ENCODE results near the gene C8B.

The C8B gene

GRCh38 chr1:56957931-56958330 is 7.9 kb downstream of the C8B start:
- Histone ChIP-seq H3K4me3 (replicated peaks; ENCODE audit: insufficient read depth, low read length) (no peak overlapping the region), H3K27ac (replicated peaks) (no peak overlapping the region), H3K27me3 (ENCODE audit: insufficient read depth, poor library complexity, severe bottlenecking) (no peaks in the 10 kb centered on the region)
- no peak for DNase-seq (ENCODE audit: low read depth in 1 of 2, low spot score in 1 of 2)
- TF ChIP-seq REST (IDR thresholded peaks at IDR 0.05; ENCODE audit: insufficient replicate concordance, low read depth) (no peak), CTCF (IDR thresholded peaks at IDR 0.05; ENCODE audit: insufficient read depth, low read length) (no peak), GABPA (IDR thresholded peaks at IDR 0.05; ENCODE audit: low read depth) (no peak), POLR2AphosphoS5 (IDR thresholded peaks at IDR 0.05; ENCODE audit: low read depth) (no peak), SPI1 (IDR thresholded peaks at IDR 0.05; ENCODE audit: borderline replicate concordance, low read depth) (no peak)

GRCh38 chr1:56954664-56955063 is 11.2 kb downstream of the C8B start:
- TF ChIP-seq REST (IDR thresholded peaks at IDR 0.05; ENCODE audit: insufficient replicate concordance, low read depth) (no peak), GABPA (IDR thresholded peaks at IDR 0.05; ENCODE audit: low read depth) (no peak), POLR2AphosphoS5 (IDR thresholded peaks at IDR 0.05; ENCODE audit: low read depth) (no peak), CTCF (IDR thresholded peaks at IDR 0.05; ENCODE audit: insufficient read depth, low read length) (no peak), SPI1 (IDR thresholded peaks at IDR 0.05; ENCODE audit: borderline replicate concordance, low read depth) (no peak)
- Histone ChIP-seq H3K27me3 (ENCODE audit: insufficient read depth, poor library complexity, severe bottlenecking) (no peaks in the 10 kb centered on the region), H3K4me3 (replicated peaks; ENCODE audit: insufficient read depth, low read length) (no peak overlapping the region)

GRCh38 chr1:56953386-56953785 is 12.4 kb downstream of the C8B start:
- no peak for DNase-seq (ENCODE audit: low read depth in 1 of 2, low spot score in 1 of 2)
- Histone ChIP-seq H3K27me3 (ENCODE audit: insufficient read depth, poor library complexity, severe bottlenecking) (no peaks in the 10 kb centered on the region), H3K4me3 (replicated peaks; ENCODE audit: insufficient read depth, low read length) (no peak overlapping the region), H3K27ac (replicated peaks) (no peak overlapping the region)
- TF ChIP-seq REST (IDR thresholded peaks at IDR 0.05; ENCODE audit: insufficient replicate concordance, low read depth): no peak
- TF ChIP-seq CTCF (IDR thresholded peaks at IDR 0.05; ENCODE audit: insufficient read depth, low read length): no peak
- TF ChIP-seq POLR2AphosphoS5 (IDR thresholded peaks at IDR 0.05; ENCODE audit: low read depth): no peak
- no peak for TF ChIP-seq GABPA (IDR thresholded peaks at IDR 0.05; ENCODE audit: low read depth)
- no peak for TF ChIP-seq SPI1 (IDR thresholded peaks at IDR 0.05; ENCODE audit: borderline replicate concordance, low read depth)

More at GRCh38 chr1:56954664-56955063, 11.2 kb downstream of the C8B start:
- H3K27ac ChIP-seq (replicated peaks): no peak overlapping the region
- no peak for DNase-seq (ENCODE audit: low read depth in 1 of 2, low spot score in 1 of 2)
